ENCODE measurements around the gene PSMA8. TPM values are rescaled to one million over a fixed set of nuclear protein-coding genes. Genes with fewer than 3 reads are reported as not detected.

The PSMA8 gene
- total RNA-seq, 2 experiments from 2014 or later, result 0.19 TPM; not detected in 1

GRCh38 chr18:26183395-26184112, 49.9 kb downstream of the PSMA8 start:
- Histone ChIP-seq H3K9me3 (ENCODE audit: low read length) (peaks cover 25% of the 10 kb centered on the region; the same call in 1 of the 2 replicates), H3K79me2 (ENCODE audit: insufficient read depth, low read depth, low read length) (no peaks in the 10 kb centered on the region), H4K20me1 (ENCODE audit: insufficient read depth, low read length) (no peaks in the 10 kb centered on the region), H3K4me1 (ENCODE audit: insufficient read depth, low read length, poor library complexity, severe bottlenecking) (peaks cover 54% of the 10 kb centered on the region), H3K4me3 (ENCODE audit: low read depth, low read length, poor library complexity, severe bottlenecking) (no peak overlapping the region), H3K36me3 (ENCODE audit: insufficient read depth, low read length) (peaks cover 18% of the 10 kb centered on the region), H3K9me2 (ENCODE audit: insufficient read depth, low read length) (no peaks in the 10 kb centered on the region), H3K27ac (ENCODE audit: low read depth, low read length, poor library complexity, severe bottlenecking) (peak overlapping the region; percentile 50), H3K4me2 (ENCODE audit: low read length) (peak overlapping the region; percentile 1), H2AFZ (ENCODE audit: low read length) (peak overlapping the region; percentile 61; the same call in 1 of the 2 replicates)
- ChIA-PET CTCF (ENCODE audit: unreplicated experiment) (no interaction called here), POLR2A (interaction anchor here (0.6 to 7.9 kb wide), 4 partner anchors 9 to 32 kb away, joined by 3 to 125 read pairs (median 6); no protein-coding TSS in a partner anchor)
- intact Hi-C loops (cut with micrococcal nuclease; ENCODE audit: unreplicated experiment), result loop anchor here (10.0 kb wide), 1 partner anchor 281 kb away; no protein-coding TSS in a partner anchor
- no peak for DNase-seq (ENCODE audit: low spot score)
- no TSS peak for BruUV-seq (replicated peaks)
- TF ChIP-seq CTCF (conservative IDR thresholded peaks at IDR 0.05; ENCODE audit: low read length) (no peak), EZH2phosphoT487 (IDR thresholded peaks at IDR 0.05; ENCODE audit: borderline replicate concordance, low read depth, low read length) (no peak)

- intact Hi-C loops (cut with micrococcal nuclease; ENCODE audit: unreplicated experiment), result loop anchor here (10.0 kb wide), 1 partner anchor 280 kb away; no protein-coding TSS in a partner anchor
- no TSS peak for BruUV-seq (replicated peaks)
- H3K4me3 ChIP-seq (ENCODE audit: low read depth, low read length, poor library complexity, severe bottlenecking), result no peak overlapping the region
- ChIA-PET CTCF (ENCODE audit: unreplicated experiment) (no interaction called here), POLR2A (interaction anchor here (1.3 to 7.9 kb wide), 3 partner anchors 11 to 99 kb away, joined by 4 to 125 read pairs (median 5); no protein-coding TSS in a partner anchor)
- H3K4me2 ChIP-seq (ENCODE audit: low read length), result 0 out of 2 replicates have a peak overlapping the region, but pooled peaks have one; percentile 3
- no peak overlapping the region for H3K27ac ChIP-seq (ENCODE audit: low read depth, low read length, poor library complexity, severe bottlenecking)
- no peaks in the 10 kb centered on the region for H4K20me1 ChIP-seq (ENCODE audit: insufficient read depth, low read length)
- no peak for DNase-seq (ENCODE audit: low spot score)
- no peaks in the 10 kb centered on the region for H3K79me2 ChIP-seq (ENCODE audit: insufficient read depth, low read depth, low read length)
- peak overlapping the region; percentile 43; the same call in 1 of the 2 replicates for H2AFZ ChIP-seq (ENCODE audit: low read length)
- peaks cover 60% of the 10 kb centered on the region for H3K4me1 ChIP-seq (ENCODE audit: insufficient read depth, low read length, poor library complexity, severe bottlenecking)
- no peaks in the 10 kb centered on the region for H3K9me2 ChIP-seq (ENCODE audit: insufficient read depth, low read length)
- TF ChIP-seq CTCF (conservative IDR thresholded peaks at IDR 0.05; ENCODE audit: low read length) (peak; percentile 75), EZH2phosphoT487 (IDR thresholded peaks at IDR 0.05; ENCODE audit: borderline replicate concordance, low read depth, low read length) (no peak)
- peaks cover 24% of the 10 kb centered on the region for H3K36me3 ChIP-seq (ENCODE audit: insufficient read depth, low read length)
- peaks cover 29% of the 10 kb centered on the region; the same call in 1 of the 2 replicates for H3K9me3 ChIP-seq (ENCODE audit: low read length)
Measured at GRCh38 chr18:26185267-26185666, 51.6 kb downstream of the PSMA8 start.

Measured in OCI-LY7 (cell line).